Stimulated activated CD4-positive, alpha-beta T cell treated with anti-CD3 and anti-CD28 coated beads, Interleukin-1b, Interleukin-23, amount 100 ng/mL, for 1 hour (primary cell): ENCODE data around the gene KRT9.
"Not testable (repeated sequence)": the region's sequence is repeated elsewhere in the genome, so short reads cannot be mapped to it uniquely, and the experiment has no call there.

ENCODE experiments used
- DNase-seq, 2 donors: peaks; one replicate each; pipeline ENCODE4 v3.0.0-alpha.2; 2020; ENCODE audit warnings: low read depth in 2 of 2

The KRT9 gene

DNA sequence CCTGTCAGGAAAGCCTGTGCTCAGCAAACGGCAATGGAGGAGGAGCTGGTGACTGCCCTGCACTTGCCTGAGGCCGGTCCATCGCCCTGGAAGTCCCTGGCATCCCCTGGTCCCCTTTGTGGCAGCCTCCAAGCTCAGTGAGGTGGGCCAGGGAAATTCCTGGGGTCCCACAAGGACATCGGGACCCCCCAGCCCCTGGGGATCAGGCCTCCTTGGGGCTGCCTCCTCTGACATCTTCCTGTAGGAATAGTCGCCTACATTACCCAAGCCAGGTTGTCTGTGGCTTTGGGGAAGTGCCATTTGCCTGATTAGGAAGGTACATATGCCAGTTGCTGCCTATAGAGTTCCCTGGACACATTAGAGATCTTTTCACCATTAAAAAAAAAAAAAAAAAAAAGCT is 7.1 kb upstream of the KRT9 start:
- DNase-seq: no peak

DNA sequence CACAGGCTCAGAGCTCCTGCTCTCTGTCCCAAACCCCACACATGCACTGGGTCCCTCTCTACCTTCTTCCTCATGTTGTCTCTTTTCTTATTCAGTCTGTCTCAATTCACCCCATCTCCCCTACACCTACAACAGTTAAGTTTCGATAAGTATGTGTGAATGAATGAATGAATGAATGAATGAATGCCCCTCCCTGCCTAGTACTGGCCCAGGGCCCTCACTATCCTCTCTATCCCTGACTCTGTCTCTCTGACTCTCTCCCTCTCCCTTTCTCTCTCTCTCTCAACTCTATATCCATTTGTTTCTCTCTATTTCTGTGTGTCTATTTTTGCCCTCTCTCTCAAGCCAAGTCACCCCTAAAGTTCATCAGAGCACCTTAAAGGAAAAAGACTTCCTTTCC is 6.7 kb upstream of the KRT9 start:
- DNase-seq: no peak

DNA sequence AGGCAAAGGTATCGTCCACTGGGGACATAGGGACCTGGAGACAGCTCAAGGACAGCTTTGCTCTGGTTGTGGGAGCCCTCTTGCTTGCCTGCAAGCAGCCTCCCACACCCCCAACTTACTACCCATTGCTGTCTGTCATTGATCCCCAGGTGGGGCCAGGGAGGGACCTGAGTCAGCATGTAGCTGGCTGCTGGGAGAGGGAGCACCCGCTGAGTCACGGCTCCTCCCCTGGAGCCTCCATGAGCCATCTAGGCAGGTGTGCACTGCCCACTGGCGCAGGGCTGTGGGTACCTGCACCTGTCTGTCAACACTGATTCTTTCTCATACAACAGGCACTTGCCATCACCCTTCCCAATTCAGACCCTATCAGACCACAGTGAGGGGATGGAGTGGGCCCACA is 4.9 kb upstream of the KRT9 start:
- DNase-seq: not testable (repeated sequence)

DNA sequence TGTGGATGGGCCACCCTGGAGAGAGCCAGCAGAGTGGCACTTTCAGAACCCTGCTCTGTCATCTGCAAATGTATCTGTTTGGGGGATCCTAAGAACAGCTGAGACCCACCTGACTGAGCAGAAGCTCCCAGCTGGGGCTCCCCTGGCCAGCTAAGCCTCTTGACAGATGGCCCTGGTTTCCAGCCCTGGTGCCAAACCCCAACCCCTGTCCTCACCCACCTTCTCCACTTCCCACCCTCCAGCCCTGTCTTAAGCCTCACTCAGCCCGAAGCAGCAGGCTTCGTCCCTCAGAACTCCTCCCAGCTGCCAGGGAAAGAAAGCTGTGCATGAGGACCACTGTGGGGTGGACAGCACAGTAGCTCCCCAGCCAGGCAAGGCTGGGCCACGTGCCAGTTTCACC is 3.5 kb upstream of the KRT9 start:
- no peak for DNase-seq

DNA sequence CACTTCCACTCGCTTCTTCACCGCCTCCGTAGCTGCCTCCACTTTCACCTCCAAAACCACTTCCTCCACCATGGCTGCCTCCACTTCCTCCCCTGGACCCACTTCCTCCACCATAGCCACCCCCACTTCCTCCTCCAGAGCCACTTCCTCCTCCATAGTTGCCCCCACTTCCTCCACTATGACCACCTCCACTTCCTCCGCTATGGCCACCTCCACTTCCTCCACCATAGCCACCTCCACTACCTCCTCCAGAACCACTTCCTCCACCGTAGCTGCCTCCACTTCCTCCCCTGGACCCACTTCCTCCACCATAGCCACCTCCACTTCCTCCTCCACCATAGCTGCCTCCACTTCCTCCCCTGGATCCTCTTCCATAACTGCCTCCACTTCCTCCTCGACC is 4.5 kb downstream of the KRT9 start:
- DNase-seq: no peak

DNA sequence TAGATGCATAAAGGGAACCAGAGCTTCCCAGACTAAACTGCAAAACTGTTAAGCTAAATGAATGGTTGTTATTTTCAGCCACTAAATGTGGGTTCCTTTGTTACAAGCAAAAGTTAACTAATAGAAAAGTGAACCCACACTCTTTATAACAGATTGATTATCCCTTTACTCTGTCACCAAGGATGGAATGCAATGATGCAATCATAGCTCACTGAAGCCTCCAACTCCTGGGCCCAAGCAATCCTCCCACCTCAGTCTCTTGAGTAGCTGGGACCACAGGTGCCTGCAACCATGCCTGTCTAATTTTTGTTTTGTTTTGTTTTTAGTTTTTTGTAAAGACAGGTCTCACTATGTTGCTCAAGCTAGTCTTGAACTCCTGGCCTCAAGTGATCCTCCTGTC is 6.5 kb downstream of the KRT9 start:
- DNase-seq: no peak

DNA sequence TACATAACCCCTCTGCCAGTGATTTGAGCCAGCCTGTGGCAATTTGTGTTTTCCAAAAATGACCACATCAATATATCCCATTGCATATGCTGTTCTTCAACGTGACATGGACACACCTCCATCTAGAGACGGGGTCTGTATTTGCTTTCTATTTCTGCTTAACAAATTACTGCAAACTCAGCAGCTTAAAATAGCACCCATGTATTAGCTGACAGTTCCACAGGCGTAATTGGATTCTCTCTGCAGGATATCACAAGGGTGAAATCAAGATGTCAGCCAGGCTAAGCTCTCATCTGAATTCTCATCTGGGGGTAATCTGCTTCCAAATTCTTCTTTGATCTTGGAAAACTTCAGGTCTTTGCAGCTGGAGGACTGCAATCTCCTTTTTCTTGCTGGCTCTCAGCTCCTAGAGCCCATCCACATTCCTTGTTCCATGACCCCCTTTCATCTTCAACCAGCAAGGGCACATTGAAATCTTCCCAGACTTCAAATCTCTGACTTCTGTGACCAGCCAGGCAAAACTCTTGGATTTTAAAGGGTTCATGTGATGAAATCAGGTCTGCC is 8.2 kb downstream of the KRT9 start:
- DNase-seq: no peak

DNA sequence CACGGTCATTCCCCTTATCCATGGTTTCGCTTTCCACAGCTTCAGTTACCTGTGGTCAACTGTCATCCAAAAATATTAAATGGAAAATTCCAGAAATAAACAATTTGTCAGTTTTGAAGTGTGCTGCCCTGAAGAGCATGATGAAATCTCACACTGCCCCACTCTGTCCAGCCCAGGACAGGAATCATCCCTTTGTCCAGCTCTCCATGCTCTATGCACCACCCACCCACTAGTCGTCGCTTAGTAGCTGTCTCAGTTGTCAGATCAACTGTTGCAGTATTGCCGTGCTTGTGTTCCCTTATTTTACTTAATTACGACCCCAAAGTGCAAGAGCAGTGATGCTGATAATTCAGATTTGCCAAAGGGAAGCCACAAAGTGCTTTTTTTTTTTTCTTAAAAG is 10.3 kb downstream of the KRT9 start:
- DNase-seq: no peak

DNA sequence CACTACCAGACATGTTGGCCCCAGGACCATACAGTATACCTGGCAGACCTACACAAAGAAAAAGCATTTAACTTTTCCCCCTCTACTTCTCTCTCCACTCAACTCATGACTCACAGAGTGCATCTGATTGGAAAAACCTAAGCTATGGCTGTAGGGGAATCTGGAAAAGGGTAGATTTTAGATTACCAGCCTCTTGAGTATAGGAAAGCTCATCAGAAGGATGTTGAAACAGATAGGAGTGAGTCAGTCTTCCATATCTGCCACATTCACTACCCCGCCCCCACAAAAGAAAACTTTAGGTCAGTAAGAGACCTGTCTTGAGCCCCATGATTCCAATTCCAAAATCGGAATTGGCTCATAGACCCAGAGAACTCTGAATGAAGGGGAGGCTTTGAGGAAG is 12.3 kb downstream of the KRT9 start:
- DNase-seq: no peak

DNA sequence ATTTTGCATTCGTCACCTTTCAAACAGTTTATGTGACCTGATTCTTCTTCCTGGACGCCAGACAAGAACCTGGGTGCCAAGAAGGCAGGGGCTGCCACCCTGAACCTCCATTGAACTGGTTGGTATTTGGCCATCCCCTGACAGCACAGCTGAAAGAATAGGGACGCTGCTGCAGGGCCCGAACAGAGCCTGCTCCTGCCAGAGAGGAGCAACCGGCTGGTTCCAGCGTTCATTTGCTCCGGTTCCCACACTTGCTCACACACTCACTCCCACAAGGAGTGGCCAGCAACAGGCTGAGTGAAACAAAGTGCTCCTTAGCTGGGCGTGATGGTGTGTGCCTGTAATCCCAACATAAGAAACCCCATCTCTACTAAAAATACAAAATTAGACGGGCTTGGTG is 14.9 kb downstream of the KRT9 start:
- DNase-seq: no peak

DNA sequence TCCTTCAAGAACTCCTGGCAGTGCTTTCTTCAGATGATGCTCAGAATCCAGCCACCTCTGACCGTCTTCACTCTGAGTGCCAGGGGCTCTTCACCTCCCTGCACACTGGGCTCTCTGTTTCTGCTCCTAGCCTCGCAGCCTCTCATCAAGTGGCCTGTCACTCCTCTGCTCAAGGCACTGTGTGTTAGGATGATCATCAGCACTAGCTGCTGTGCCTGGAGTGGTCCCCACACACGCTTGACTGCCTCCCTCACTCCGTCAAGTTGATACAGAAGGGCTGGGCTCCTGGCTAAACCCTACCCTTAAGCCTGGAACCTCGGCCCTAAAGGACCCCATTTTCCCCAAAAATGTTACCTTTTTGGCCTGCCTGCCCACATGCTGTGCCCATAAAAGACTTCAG is 15.6 kb downstream of the KRT9 start:
- DNase-seq: no peak

DNA sequence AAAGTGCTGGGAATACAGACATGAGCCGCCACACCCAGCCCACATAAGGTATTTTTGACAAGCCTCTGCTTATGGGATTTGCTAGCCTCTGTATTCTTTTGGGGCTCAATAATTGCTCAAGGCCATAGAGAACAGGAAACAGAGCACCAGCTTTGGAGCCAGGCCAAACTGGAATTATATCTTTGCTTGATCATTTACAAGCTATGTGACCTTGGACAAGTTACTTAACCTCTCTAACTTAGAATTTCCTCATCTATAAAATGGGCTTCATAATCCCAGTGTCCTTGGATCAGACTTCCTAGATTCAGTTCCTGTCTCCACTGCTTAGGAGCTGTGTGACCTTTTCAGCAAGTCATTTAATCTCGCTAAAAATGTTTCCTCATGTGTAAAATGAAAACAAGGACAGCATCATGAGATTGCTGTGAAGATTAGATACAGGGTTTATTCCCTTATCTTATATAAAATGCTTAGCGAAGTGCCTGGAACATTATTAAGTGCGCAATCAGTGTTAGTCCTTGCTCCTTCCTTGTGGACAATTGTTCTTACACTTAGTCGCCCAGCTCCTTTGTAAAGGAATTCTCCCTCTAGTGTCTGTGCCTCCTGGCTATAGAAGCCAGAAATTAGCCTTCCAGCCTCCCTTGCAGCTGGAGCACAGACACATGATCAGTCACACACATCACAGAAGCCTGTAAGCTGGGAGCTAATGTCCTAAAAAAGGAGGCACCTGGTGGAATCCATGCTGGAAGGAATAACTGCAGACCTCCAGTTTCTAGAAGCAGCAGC is 16.6 kb downstream of the KRT9 start:
- no peak for DNase-seq

DNA sequence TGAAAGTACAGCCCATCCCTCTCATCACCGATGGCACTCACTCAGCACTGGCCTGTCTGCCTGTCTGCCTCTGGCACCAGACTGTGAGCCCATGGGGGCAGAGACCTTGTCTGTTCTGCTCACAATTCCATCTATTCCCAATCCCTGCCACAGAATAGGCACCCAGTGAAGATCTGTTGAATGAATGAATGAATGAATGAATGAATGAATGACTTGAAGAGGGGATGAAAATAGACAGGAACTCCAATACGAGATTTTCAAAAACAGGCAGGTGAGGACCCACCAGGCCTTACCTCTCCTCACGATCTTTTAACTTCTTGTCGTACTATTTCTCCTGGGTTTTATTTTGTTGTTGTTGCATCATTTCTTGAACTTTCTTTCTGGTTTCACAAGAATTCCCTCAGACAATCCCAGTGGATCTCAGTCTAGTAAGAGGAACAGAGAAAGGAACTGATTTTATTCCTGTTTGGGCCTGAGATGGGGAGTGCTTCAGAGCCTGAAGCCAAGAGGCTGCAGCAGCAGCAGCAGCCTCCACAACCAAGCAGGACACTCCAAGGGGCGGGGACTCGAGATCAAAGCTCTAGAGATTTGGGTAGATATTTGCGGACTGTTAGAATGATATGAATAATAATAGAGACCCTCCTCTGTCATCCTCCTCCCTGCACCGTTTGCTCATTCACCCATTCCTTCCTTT is 17.7 kb downstream of the KRT9 start:
- no peak for DNase-seq

DNA sequence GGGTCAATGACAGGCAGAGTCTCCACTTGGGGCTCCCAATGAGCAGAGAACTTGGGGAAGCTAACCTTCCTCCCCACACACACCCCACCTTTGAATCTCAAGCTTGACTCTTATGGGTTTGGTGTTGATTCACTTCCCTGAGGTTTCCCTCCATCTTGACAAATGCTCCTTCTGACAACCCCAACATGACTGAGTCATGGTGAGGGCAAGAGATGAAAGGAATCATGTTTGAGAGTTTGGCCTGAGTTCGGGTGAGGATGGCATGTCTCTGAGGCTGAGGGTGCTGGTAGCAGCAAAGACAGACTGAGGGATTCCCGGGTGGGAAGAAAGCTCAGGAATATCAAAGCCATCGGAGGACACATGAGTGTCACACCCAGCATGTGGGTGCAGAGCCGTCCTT is 18.7 kb downstream of the KRT9 start:
- no peak for DNase-seq

DNA sequence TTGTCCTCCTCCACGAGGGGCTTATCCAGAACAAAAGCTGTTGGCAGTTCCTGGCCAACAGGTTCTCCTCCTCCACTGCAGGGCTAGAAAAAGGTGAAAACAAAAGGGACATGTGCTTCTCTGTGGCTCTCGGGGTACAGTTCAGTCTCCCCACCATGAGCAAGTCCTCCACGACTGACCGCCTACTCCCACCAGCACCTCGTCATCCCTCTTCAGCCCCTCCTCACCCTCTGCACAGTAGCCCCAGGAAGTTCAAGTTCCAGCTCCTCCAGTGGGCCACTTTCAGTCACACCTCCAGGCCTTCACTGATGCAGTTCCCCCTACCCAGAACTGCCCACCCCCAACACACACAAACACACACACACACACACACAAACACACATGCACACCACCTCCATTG is 19.4 kb downstream of the KRT9 start:
- DNase-seq: no peak

DNA sequence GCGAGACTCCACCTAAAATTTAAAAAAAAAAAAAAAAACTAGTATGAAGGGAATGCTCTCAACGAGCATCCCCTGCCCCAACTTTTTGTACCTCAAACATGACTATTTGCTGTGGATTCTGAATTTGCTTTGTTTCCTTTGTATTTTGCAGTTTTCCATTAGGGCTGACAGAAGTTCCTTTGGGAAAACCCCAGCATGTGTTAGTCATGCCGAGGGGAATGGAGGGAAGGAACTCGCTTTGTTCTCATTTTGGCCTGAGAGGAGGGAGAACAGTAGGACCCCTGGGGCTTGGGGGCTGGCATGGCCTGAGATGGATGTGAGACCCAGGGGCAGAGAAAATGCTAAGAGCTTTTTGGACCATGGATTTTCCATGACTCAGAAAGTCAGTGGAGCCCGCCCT is 20.5 kb downstream of the KRT9 start:
- DNase-seq: no peak

DNA sequence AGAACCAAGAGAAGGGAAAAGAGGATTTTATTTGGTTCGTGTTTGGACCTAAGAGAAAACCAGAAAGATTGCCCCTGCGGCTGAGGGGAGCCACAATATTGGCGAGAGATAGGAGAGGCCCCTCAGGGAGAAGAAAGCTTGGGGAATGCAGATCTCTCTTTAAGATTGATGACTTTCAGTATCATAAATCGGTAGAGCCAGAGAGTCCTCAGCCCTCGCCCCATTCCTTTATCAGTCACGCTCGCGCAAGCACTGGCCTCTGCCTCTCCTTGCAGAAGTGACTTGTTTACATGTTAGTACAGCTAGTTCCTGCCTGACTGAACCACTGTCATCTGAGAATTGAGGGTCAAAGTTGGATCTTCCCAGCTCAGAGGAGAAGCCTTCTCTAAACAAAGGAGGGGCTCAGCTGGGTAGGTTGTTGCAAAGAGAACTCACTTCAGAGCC is 22.2 kb downstream of the KRT9 start:
- DNase-seq: no peak

DNA sequence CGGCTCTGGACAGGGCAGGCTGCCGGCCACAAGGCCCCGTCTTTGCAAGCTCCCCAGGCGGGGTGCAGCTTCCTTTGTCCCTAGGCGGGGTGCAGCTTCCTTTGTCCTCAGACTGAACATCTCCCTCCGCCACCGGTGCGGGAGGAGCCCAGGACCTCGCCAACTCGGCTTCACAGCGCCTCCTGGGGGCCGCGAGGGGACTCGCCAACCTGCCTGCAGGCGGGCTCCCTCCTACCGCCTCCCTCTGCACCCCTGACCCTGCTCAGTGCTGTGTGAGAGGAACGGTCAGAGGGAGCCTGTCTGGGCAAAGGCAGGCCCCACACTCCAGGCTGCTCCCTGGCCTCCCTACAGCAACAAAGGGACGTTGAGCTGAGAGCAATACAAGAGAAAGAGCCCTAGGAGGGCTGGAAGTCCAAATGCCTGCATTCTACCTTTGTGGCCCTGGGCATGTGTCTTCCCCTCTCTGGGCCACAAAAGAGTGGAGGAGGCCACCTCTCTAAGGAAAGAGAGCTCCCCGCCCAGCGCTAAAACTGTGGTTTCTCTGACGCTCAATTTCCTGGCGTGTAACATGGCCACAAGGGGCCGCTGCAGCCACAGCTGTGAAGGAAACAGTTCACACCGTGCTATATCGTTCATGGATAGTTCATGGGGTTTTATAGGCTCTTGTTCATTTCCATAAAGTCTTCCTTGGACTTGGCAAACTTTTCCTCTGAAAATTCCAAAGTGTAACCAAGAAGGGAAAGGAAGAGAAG is 22.8 kb downstream of the KRT9 start:
- peak; percentile 60 to 69 for DNase-seq

DNA sequence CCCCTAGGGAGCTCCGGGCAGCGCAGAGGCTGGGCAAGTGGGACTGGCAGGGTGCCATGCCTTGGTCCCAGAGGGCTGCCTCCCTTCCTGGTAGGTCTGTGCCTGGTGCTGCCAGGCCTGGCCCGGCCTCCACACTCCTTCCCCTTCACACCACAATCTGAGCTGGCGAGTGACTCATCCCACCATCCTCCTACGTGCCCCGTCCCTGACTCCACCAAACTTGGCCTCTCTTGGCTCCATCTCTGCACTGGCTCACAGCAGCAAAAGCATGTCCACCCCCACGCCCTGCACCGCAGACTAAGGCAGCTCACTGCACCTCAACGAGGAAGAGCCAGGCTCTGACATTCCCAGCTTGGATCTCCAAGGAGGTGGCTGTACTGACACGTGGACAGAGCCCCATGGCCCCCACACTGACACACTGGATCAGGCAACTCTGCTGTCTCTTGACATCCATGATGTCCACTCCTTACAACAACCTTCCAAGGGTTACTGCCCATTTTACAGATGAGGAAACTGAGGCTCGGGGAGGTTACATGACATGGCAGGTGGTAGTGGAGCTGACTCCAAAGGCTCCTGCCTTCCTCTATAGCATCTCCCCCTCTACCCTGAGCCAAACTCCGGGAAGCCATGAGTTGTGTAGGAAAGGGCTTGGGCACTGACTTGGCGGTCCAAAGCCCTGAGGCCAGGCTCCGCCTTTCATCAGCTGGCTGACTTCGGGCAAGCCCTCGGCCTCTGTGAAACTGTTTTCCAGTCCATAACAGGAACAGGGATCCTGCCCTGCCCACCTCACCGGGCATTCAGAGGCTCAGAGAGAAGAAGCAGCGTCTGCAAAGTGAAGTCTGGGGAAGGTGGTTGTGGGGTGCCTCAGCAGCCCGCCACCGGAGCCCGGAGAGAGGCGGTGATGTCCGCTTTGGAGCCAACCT is 23.7 kb downstream of the KRT9 start:
- DNase-seq: peak in 1 of 2 donors; percentile 40

DNA sequence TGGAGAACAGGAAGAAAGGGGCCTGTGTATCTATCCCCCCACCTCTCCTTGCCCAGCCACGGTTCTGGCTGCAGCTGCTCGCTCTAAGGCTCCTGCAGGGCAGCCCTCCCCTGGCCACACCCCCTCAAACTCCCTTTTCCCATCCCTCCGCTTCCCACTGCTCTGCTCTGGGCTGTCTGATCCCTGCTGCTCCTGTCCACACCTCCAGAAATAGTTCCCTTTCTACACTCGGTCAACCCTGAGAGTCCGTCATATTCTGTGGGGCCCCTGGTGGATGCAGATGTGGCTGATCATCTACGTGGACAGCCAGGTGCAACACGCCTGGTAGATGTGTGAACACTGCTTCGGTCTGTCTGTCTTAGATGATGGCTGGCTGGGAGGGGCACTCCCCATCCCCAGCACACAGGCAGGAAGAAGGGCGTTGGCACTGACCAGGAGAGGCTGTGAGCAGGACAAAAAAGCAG is 24.4 kb downstream of the KRT9 start:
- DNase-seq: no peak

DNA sequence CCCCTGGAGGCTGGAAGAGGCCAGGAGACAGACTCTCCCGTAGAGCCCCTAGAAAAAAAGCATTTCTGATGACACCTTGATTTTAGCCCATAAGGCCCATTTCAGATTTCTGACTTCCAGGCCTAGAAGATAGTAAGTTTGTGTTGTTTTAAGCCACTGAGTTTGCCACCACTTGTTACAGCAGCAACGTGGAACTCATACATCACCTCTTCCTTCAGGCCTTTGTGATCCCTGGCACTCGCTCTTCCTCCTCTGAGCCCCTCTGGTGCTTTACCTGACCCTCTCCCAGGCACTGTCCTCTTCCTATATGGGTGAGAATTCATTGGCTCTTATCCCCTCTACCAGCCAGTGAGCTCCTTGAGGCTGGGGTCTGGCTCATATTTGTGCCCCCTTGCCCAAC is 25.0 kb downstream of the KRT9 start:
- no peak for DNase-seq
